IMR-90 (cell line): ENCODE results near the gene TNS3.

Experiments used
- BHLHE40 ChIP-seq: fragments of 150-350 bp; IDR thresholded peaks from 2 replicates; pipeline ENCODE4 v1.6.1; 2016; ENCODE audit warnings: mild to moderate bottlenecking, low read depth, low read length
- CEBPB ChIP-seq: IDR thresholded peaks from 2 replicates; pipeline ENCODE4 v1.6.1; 2012; ENCODE audit warnings: low read depth, low read length, improper control_type of control experiment
- CTCF ChIP-seq: conservative IDR thresholded peaks from 2 replicates; pipeline ENCODE4 v1.5.1; 2012; ENCODE audit warnings: mild to moderate bottlenecking, low read depth, low read length, improper control_type of control experiment
- MAZ ChIP-seq: IDR thresholded peaks from 2 replicates; pipeline ENCODE4 v1.6.1; 2012; ENCODE audit warnings: low read depth, mild to moderate bottlenecking, low read length, improper control_type of control experiment, moderate library complexity, borderline replicate concordance
- POLR2A ChIP-seq: IDR thresholded peaks from 2 replicates; pipeline ENCODE4 v1.6.1; 2012; ENCODE audit warnings: mild to moderate bottlenecking, low read depth, low read length
- RCOR1 ChIP-seq: IDR thresholded peaks from 2 replicates; pipeline ENCODE4 v1.6.1; 2012; ENCODE audit warnings: mild to moderate bottlenecking, low read length, improper control_type of control experiment; ENCODE audit not compliant: insufficient replicate concordance
- SMC3 ChIP-seq: fragments of 150-350 bp; IDR thresholded peaks from 2 replicates; pipeline ENCODE4 v1.6.1; 2016; ENCODE audit warnings: low read depth, mild to moderate bottlenecking, antibody characterized with exemption, low read length, moderate library complexity
- TF ChIP-seq, protein P1 (sequence below): fragments of 150-350 bp; IDR thresholded peaks from 2 replicates; pipeline ENCODE4 v1.6.1; 2017; ENCODE audit warnings: mild to moderate bottlenecking, antibody characterized with exemption, low read length, low read depth

DNA sequence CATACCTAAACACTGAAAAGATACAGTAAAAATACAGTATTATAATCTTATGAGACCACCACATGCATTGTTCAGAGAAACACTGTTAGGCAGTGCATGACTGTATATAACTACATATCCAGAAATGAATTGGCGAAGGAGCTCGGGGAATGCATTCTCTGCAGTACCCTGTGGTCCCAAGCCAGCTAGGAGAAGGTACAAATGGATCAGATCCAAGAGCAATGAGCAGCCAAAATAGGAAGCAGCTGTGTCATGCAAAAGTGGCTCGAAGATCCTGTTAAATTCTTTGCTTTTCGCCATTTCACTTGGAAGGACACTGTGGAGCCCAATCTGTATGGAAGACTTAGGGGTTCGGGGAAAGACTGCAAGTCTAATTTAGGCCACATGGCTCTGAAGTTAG lies 334.8 kb downstream of the TNS3 start:
- no peak for TF ChIP-seq POLR2A
- TF ChIP-seq CTCF: no peak
- no peak for TF ChIP-seq SMC3
- no peak for TF ChIP-seq CEBPB
- TF ChIP-seq BHLHE40: no peak
- TF ChIP-seq, protein P1, sequence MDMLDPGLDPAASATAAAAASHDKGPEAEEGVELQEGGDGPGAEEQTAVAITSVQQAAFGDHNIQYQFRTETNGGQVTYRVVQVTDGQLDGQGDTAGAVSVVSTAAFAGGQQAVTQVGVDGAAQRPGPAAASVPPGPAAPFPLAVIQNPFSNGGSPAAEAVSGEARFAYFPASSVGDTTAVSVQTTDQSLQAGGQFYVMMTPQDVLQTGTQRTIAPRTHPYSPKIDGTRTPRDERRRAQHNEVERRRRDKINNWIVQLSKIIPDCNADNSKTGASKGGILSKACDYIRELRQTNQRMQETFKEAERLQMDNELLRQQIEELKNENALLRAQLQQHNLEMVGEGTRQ: no peak
- TF ChIP-seq RCOR1: no peak
- no peak for TF ChIP-seq MAZ
